SW480 (cell line): Measurements from ENCODE around the gene MYO3B.
"Not testable (repeated sequence)": the region's sequence is repeated elsewhere in the genome, so short reads cannot be mapped to it uniquely, and the experiment has no call there.

Experiments
- DNase-seq: peaks from one replicate; pipeline ENCODE4 v3.0.0-alpha.2; 2016; ENCODE audit warnings: low spot score

The MYO3B gene

DNA sequence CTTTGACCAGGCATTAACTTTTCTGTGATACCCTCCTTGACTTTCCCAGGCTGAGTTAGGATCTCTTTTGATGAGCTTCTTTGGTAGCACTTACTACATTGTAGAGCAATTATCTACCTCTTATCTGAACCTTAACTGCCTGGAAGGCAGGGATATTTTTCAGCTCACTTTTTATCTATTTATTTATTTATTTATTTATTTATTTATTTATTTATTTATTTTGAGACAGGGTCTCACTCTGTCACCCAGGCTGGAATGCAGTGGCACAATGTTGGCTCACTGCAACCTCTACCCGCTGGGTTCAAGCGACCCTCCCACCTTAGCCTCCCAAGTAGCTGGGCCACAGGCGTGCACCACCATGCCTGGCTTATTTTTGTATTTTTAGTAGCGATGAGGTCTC, 294.6 kb downstream of the MYO3B start:
- DNase-seq: not testable (repeated sequence)

DNA sequence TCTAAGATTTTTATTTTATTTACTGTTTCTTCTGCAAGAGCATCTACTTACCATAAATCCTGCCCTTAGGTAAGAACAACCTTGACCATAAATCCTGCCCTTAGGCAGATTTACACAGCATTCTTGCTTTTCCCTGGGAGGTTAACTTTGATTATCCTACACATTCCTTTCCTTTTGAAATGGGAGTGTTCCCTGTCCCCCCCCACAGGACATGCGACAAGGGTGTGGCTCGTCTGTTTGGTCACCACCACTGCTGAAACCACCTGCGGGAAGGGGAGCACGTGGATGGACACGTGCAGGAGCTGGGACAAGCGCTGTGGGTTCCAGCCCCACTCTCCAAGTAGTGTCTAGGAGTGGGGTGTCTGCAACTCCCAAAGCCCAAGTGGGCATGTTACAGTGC, 297.9 kb downstream of the MYO3B start:
- DNase-seq: peak; percentile 78

DNA sequence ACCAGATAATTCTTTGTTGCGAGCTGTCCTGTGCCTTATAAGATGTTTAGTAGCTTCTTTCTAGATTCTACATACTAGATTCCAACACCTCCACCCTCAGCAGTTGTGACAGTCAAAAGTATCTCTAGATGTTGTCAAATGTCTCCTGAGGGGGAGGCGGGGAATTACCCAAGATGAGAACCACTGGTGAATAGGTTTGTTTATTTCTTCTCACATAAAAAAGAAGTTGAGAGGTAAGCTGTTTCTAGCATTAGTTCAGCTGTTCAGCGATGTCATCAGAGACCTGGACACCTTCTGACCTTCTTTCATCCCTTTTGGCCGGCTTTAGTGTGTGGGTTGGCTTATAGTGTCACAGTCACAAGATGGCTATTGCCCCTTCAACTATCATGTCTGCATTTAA, 299.7 kb downstream of the MYO3B start:
- DNase-seq: no peak

DNA sequence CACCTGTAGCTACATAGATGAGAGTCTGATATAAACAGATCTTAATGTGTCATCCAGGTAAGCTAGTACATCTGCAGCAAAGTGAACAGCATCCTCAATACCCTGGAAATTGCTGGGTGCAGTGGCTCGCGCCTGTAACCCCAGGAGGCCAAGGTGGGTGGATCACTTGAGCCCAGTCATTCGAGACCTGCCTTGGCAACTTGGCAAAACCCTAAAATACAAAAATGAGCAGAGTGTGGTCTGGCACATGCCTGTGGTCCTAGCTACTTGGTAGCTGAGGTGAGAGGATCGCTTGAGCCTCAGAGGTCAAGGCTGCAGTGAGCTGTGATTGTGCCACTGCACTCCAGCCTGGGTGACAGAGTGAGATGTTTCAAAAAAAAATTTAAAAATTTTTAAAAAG, 303.3 kb downstream of the MYO3B start:
- no peak for DNase-seq

DNA sequence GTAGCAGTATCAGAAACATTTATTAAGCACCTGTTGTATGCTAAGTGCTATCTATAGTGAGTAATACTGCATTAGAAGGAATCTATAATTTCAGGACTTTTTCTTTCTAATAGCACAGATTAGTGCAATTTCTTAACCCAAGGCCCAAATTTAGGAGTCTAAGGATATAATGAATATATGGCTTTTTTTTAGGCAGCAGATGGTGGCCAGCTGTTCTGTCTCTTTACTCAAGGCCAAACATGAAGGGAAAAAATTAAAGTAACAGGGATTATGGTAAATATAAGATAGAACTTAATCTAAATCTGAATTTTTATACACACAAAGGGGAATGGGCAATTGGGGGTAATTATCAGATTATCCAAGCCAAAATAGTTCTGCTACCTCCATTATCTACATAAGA, 306.6 kb downstream of the MYO3B start:
- DNase-seq: no peak

DNA sequence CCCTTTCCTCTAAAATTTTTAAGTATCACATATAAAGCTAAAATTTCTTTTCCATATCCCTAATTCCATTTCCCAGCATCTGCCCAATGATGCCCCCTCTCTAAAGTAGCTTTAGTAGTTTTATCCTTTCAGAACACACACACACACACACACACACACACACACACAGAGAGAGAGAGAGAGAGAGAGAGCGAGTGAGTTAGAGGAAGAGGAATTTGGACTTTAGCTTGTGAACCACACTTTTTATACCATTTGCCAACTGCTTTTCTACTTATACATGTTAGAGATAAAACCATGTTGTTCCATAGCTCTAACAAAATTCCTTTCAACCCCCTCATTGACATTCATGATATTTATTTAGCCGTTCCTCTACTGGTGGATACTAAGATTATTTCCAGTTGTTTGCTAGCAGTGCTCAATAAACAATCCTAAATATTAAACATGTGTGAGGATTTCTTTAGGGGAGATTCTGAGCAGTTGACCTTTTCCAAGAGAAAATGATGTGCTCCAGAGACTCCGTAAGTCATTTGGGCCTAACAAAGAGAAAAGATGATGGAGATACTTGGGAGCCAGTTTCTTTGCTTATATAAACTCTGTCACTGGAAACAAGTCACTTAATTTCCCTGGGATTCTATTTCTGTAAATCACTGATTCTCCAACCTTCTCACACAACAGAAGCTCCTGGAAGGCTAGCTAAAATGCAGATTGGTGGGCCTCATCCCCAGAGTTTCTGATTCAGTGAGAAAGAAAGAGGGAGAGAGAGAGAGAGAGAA, 307.5 kb downstream of the MYO3B start:
- no peak for DNase-seq

DNA sequence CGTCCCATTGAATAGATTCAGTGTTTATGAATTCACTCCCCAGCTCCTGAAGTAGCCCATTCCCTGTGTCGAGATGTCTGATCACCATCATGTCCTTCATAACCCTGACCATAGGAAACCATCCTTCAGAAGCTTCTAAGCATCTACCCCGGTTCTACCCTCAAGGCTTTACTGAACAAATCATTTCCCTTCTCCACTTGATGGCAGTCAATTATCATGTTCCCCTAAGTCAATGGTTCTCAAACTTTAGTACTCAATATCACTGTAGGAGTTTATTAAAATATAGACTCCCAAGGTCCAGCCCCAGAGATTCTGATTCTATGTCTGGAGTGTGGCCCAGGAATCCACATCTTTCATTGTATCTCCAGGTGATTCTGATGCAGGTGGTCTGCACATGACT, 308.8 kb downstream of the MYO3B start:
- DNase-seq: no peak

DNA sequence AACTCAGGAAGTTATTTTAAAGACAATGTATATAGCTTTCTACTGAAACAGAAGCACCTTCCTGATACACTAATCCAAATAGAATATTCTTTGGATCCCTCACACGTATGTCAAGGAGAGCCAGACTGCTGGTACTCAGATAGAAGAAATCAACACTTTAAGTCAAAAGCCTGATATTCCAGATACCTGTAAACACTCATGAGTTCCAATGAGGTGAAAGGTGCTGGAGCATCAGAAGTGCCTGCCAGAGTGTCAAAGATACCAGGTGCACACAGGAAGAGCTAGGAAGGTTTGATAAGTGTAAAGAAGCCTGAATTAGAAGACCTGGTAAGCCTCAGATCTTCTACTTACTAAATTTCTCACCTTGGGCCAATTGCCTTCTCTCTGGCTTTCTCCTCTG, 310.9 kb downstream of the MYO3B start:
- no peak for DNase-seq

DNA sequence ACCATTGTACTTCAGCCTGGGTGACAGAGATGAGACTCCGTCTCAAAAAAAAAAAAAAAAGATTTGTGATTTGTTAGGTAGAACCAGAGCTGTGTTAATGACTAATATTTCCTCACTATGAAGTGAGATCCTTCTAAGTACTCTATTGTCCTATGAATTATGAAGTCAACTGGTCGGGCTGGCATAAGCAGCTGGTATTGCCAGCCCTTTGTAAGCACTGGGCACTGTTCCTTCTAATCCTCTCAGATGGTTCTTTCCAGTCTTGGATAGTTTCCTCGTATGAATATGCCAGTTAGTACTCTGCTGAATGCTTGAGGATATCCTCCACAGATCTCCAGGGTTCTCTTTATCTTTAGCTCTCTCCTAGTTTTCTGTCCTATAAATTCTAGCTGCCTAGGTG, 314.1 kb downstream of the MYO3B start:
- no peak for DNase-seq

DNA sequence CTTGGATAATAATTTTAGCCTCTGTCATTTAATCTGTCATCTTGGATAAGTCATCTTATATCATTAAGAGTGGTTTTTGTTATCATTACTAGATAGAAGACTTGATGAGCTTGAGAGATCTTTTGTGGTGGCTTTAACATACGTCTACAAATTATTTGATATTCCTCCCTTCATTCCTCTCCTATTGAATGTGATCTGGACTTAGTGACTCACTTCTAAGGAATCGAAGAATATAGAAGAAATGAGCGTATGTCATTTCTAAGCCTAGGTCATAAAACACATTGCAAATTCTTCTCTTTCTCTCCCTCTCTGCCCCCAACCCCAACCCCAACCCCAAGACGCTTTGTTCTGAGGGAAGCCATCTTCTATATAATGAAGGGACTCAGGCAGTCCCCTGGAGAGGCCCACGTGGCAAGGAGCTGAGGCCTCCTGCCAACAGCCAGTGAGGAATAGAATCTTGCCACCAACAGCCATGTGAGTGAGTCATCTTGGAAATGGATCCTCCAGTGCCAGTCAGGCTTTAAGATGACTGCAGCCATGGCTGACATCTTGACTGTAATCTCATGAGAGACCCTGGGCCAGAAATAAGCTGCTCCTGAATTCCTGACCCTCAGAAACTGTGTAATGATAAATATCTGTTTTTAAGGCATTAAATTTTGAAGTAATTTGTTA, 315.6 kb downstream of the MYO3B start:
- DNase-seq: no peak

DNA sequence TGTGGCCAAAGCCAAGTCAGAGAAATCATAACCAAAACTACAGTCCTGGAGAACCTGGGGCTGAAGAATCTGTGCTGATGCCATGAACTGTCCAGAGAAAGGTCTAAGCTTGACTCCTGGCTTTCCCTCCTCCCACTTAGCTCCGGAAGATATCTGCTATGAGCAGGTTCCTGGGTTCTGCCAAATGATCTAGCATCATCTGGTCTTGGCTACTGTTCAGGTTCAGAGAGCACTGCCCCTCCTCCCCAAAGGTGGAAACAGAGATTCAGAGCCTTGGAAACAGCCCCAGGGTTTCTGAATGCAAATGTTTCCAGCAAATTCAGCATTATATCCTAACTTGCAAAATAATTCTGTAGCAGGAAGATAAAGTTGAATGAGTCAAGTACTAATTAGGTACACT, 317.9 kb downstream of the MYO3B start:
- no peak for DNase-seq

DNA sequence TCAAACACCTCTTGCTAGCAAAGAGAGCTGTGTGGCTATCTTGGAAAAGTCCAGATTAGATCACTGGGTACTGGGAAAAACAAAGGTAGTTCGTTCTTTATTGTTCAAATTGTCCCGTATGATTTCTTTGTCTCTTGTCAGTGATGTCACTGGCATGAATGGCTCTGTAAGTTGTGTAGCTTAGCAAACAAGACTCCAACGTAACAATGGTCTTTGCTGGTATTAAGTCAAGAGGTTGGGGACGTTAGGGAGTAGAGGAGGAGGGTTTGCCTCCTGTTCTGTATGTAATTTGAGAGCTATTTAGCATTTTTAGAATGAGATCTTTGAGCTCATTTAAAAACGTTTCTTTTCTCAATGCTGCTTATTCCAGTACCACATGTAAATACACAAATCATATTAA, 320.7 kb downstream of the MYO3B start:
- DNase-seq: no peak

DNA sequence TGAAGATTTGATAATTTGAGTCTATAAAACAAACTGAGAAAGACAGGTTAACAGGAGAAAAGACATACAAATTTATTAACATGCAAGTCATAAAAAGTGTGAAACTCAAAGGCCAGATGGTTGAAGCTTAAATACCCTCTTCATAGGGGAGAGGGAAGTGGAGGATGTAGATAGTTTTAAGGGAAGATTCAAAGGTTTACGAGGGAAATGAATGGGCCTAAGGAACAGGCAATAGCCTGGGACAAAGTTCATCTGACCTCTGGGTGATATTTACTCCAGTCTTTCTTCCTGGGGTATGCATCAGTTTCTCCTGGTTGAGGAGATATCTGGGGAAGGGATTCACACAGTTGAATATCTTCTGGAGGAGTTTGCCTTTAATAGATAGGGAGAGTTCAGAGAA, 322.2 kb downstream of the MYO3B start:
- no peak for DNase-seq

DNA sequence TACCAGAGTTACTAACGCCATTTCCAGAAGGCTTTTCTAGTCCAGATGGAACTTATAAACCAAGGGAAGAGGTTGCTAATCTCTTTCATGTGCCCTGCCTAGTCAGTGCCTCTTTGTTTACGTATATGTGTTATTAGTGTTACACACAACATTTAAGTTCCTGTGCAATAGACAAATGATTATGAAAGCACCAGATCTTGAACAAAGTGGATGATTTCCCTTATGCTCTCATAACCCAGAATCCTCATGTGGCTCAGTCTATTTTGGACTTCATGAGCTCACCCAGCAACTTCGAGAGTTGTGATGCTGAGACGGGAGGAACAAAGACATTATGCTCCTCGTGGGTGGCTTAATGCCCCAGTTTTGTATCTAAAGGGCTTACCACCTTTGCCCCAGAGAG, 322.8 kb downstream of the MYO3B start:
- no peak for DNase-seq

DNA sequence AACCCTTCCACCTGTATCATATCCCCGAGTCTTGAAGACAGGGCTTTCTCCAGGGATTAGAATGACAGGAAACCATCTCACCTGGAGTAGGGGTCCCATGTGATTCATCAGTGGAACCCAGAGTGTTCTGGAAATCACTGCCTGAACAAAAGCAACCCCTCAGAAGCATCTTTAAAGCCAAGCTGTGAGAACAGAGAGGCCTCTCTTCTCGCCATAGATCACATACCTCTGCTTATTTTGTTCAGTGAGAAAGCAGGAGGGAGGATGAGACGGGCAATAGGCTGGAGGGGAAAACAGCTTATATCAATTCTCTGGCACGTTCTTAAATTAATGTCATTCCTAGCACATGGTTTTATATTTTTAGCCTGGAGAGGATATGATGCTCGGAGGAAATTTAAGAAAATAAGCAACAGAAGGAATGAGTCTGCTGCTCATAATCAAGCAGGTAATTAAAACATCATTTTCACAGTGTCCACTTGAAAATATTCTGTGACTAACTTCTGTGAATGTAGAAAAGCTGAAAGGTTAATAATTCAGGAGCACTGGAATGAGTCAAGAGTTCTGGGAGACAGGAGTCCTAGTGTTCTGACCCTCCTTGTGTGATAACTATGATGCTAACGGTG, 323.6 kb downstream of the MYO3B start:
- no peak for DNase-seq

DNA sequence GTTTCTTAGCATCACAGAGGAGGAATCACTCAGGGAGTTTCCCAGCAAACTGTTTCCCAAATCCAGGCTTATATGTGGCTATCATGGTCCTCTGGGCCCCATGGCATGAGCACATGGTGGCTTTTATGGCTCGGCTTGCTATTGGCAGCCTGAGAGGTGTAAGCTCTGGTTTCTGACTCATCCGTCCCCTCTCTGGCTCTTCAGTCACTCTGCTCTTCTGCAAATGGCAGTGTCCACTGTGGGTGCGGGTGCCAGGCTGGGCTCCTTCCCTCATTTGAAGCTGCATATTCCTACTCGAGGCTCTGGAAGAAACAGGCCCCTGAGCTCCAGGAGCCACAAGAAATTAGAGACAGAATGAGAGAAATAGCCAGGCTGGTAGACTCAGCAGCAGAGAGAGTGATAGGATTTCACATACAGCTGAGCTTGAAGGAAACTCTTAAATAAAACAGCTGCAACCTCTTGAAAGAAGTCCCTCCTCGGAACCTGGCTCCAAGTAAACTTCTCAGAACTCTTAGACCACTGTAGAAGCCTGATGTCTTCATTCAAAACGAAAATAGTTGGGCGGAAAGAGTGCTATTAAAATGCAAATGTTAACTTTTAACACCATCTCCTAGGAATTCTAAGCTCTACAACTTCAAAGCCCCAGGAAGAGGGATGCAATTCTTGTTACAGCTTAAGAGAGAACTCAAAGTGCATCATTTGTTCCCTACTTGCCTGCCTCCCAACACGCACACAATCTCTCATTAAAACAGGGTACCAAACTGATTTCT, 324.6 kb downstream of the MYO3B start:
- peak; percentile 20 for DNase-seq

DNA sequence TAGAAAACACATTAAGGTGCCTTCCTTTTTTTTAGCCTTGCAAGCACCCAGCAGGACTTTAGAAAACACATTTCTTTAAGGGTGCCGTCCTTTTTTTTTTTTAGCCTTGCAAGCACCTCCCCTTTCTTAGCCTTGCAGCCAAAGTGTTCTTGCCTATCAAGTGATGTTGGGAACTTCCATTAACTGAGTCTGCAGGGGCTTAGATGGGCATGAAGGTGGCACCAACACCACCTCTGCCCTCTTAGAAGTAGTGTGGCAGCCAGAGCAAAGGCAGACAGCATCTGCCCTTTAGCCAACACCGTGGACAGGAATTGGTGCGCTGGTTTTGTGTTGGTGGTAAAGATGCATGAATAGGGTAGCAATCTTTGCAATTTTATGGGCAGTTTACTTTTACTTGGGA, 325.6 kb downstream of the MYO3B start:
- no peak for DNase-seq

DNA sequence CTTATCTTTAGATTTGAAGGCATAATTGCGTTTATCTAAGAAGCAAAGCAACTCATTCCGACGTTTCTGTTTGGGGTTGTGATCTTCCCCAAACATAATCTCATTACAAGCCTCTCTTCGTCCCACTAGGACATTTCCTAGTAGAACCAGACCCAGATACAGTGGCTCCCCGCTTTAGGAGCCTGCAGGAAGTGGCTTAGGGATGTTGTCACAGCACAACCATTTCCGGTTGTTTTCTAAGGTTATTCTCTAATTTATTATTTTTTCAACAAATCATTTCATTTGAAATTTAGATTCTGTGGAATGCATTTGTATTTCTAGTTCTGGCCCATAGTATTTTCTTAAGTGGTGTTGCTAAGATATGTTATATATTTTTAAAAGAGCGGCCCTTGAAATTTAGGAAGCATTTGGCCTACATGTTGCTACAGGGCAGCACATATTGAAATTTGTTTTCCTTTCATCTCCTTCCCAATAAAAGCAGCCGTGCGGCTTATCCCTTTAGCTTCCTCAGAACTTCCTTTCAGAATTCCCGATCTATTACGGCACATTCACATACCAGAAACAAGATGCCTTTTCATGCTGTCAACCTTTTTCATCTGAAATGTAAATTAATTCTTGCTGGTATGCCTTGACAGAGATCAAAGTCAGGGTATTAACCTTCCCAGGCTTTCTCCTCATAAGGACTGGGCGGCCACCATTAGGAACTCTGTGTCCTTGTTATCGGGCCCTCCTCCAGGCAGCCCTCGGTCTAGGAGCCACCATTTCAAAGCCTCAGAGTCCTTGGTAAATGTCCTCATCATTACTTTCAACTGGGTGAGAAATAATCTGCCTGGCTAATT, 326.2 kb downstream of the MYO3B start:
- no peak for DNase-seq

DNA sequence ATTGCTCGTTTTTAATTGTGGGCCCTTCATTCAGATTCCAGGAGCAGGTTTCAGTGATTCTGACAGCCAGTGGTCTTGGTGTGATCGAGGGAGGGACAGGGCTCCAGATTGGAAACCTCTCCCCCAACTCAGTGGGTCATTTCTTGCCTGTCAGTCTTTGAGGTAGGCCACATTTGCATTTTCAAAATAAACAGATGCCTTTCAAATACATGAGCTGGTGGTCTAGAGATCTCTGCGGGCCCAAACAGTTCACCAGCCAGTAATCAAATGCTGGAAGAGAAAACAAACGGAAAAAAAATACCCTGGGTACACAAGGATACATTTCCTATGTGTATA, 326.8 kb downstream of the MYO3B start:
- no peak for DNase-seq

DNA sequence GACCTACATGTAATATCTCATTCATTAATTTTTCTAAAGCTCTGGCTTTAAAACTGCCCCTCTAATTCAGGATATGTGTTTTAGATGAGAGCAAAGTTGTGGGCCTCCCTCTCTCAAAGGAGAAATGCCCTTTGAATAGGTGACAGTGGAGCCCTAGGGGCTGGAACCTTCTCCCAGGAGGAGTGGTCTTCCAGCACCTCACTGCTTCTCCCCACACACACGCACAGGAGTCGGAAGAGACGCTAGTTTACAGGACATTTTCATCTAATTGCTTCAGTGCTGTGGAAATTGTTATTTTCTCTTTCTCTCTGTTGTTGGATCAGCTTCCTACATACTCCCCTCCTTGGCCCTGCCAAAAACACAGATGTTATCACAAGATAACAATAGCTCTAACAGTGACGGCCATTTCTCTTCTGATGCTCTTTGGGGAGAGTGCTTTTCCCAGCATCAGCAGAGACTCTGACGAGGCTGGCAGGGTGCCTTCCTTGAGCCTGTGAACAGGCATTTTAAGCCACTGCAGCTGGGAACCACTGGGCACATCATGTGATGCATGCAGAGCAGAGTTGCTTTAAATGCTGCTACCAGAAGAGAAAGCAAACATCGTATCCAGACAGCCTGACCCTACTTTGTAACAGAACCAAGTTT, 327.8 kb downstream of the MYO3B start:
- DNase-seq: no peak

DNA sequence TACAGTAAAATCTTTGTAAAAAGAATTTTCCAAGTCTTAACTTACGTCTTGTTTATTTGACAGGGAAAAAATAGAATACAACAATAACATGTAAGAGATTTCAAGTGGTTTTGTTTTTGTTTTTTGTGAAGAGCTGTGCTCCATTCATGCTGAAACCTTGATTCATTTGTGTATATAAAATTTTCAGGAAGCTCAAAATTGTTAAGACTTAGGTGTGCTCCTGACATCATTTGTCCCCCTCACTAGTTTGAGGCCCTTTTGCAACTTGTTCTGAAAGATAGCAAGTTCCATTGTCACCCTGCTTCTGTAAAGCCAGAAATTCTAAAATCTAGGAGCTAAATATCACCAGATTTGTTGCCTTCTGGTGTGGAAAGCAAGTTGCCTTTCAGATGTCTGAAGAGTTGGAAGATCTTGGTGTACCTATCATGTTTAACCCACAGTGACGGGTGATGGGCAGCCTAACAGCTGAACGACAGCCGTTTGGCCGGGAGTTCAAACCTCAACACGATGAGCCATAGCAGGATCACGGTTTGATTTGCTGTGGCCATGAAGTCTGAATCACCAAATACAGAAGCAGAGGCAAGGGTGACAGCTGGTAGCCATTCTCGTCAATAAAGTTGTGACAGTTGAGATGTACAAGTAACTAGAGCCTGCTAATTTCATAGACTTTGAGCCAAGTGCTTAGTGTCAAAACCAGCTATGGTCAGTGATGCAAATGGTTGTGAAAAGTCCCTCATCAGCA, 331.7 kb downstream of the MYO3B start:
- no peak for DNase-seq
